Measurements from ENCODE around the gene GTSF1L.

GRCh38 chr20:43715511-43715910 lies 11.3 kb downstream of the GTSF1L start:
- TF ChIP-seq CTCF (IDR thresholded peaks at IDR 0.05; ENCODE audit: low read length), result no peak
- TF ChIP-seq EZH2 (optimal IDR thresholded peaks at IDR 0.05; ENCODE audit: low read depth, low read length), result no peak

Measured in MM.1S (cell line).